HUDEP-2 (cell line): ENCODE data around the gene CMPK2.
A peak's percentile ranks its signal among the peaks of the same experiment; 100 is the strongest.

Experiments
- DNase-seq, 76 experiments: peaks; one replicate each; lab custom pipeline; 2025; ENCODE audit not compliant: unreplicated experiment in 76 of 76; lab: John Stamatoyannopoulos, UW

CMPK2 gene

GRCh38 chr2:6846540-6846939 is 19.2 kb downstream of the CMPK2 start:
- DNase-seq: peak in 19 of 76 experiments; percentile 8 to 71 (median 39)

GRCh38 chr2:6845903-6846302 is 19.8 kb downstream of the CMPK2 start:
- peak in 18 of 76 experiments; percentile 4 to 47 (median 24) for DNase-seq

- peak in 13 of 76 experiments; percentile 1 to 29 (median 14) for DNase-seq
Measured at GRCh38 chr2:6845312-6845711, 20.4 kb downstream of the CMPK2 start.

GRCh38 chr2:6841537-6842287 is 24.0 kb downstream of the CMPK2 start:
- DNase-seq: no peak

- DNase-seq: no peak
Measured at GRCh38 chr2:6838673-6839319, 26.9 kb downstream of the CMPK2 start.

- peak in 11 of 76 experiments; percentile 6 to 31 (median 18) for DNase-seq
Measured at GRCh38 chr2:6835467-6835866, 30.2 kb downstream of the CMPK2 start.

GRCh38 chr2:6834163-6834562 is 31.5 kb downstream of the CMPK2 start:
- DNase-seq: no peak

GRCh38 chr2:6833300-6833604 is 32.5 kb downstream of the CMPK2 start:
- DNase-seq: no peak

- DNase-seq: no peak
Measured at GRCh38 chr2:6832596-6833299, 33.0 kb downstream of the CMPK2 start.

GRCh38 chr2:6831229-6831628 is 34.5 kb downstream of the CMPK2 start:
- no peak for DNase-seq

- peak in 14 of 76 experiments; percentile 2 to 46 (median 18) for DNase-seq
Measured at GRCh38 chr2:6828299-6828584, 37.5 kb downstream of the CMPK2 start.

GRCh38 chr2:6827566-6828298 is 38.0 kb downstream of the CMPK2 start:
- no peak for DNase-seq

- peak in 62 of 76 experiments; percentile 4 to 79 (median 45) for DNase-seq
Measured at GRCh38 chr2:6826081-6826913, 39.4 kb downstream of the CMPK2 start.

- DNase-seq: no peak
Measured at GRCh38 chr2:6824962-6825361, 40.7 kb downstream of the CMPK2 start.

GRCh38 chr2:6823111-6823510 is 42.6 kb downstream of the CMPK2 start:
- DNase-seq: no peak

GRCh38 chr2:6822406-6822805 is 43.3 kb downstream of the CMPK2 start:
- DNase-seq: no peak

GRCh38 chr2:6820903-6821584 is 44.7 kb downstream of the CMPK2 start:
- DNase-seq: no peak

- DNase-seq: no peak
Measured at GRCh38 chr2:6820236-6820635, 45.5 kb downstream of the CMPK2 start.

GRCh38 chr2:6819668-6820067 is 46.0 kb downstream of the CMPK2 start:
- DNase-seq: no peak

- DNase-seq: no peak
Measured at GRCh38 chr2:6818012-6818411, 47.7 kb downstream of the CMPK2 start.
